Gastrocnemius medialis (tissue), 4 donors: ENCODE measurements around the gene BCDIN3D. TPM values are rescaled to one million over a fixed set of nuclear protein-coding genes. Genes with fewer than 3 reads are reported as not detected.

ENCODE experiments used
- ATAC-seq, 2 donors: fragments of 150-250 bp; one replicate each; pipeline ENCODE4 v1.9.1; 2016
- DNase-seq, 2 donors: peaks; one replicate each; pipeline ENCODE4 v3.0.0-alpha.2; 2019
- H3K27ac ChIP-seq, 4 donors: fragments of 200-600 bp; sonication (generic); 1 replicate in 1 of 4; 2 replicates in 3 of 4; pipeline ENCODE4 v1.5.1; 2016 to 2018; ENCODE audit warnings: mild to moderate bottlenecking in 2 of 4, moderate library complexity in 1 of 4
- H3K27me3 ChIP-seq, 3 donors: fragments of 200-600 bp; sonication (generic) in 2 of 3; 1 replicate in 1 of 3; 2 replicates in 2 of 3; pipeline versions ENCODE4 v1.5.1 to v1.6.0; 2016 to 2019; ENCODE audit warnings: mild to moderate bottlenecking in 1 of 3, moderate library complexity in 1 of 3
- H3K36me3 ChIP-seq, 2 donors: fragments of 200-600 bp; sonication (generic) in 1 of 2; one replicate each; pipeline ENCODE4 v1.5.1; 2017 to 2018
- H3K4me1 ChIP-seq, 2 donors: fragments of 200-600 bp; sonication (generic) in 1 of 2; one replicate each; pipeline ENCODE4 v1.5.1; 2016 to 2017; ENCODE audit warnings: mild to moderate bottlenecking in 2 of 2
- H3K4me3 ChIP-seq, 4 donors: fragments of 200-600 bp; sonication (generic) in 3 of 4; 1 replicate in 1 of 4; 2 replicates in 3 of 4; pipeline ENCODE4 v1.5.1; 2016 to 2019; ENCODE audit warnings: mild to moderate bottlenecking in 2 of 4
- H3K9me3 ChIP-seq, 3 donors: fragments of 200-600 bp; sonication (generic) in 2 of 3; 1 replicate in 1 of 3; 2 replicates in 2 of 3; pipeline ENCODE4 v1.5.1; 2016 to 2019
- POLR2A ChIP-seq, 2 donors: fragments of 450-650 bp; IDR thresholded peaks; one replicate each; pipeline ENCODE4 v1.6.1; 2017; ENCODE audit warnings: antibody characterized with exemption in 2 of 2, mild to moderate bottlenecking in 2 of 2, moderate library complexity in 2 of 2
- in situ Hi-C, 4 donors: fragments of 200-750 bp; cut with MboI; loops; one replicate each; pipeline versions ENCODE4 v1.15.0 to v1.8.0; 2017; ENCODE audit warnings: low sequenced_read_pairs in 4 of 4
- intact Hi-C: fragments of 100-400 bp; cut with DNase I; formaldehyde crosslinking; loops from one replicate; pipeline ENCODE4 v1.15.1; 2023; ENCODE audit warnings: low total_unique reads
- total RNA-seq, 4 donors: library from RNA; depleted of rRNA; stranded (reverse); fragments of >200 nt; gene quantifications; one replicate each; pipeline versions ENCODE4 v1.1.0 to v1.2.3, GENCODE V29; 2016
- TF ChIP-seq, protein P1 (sequence below), 5 experiments: fragments of 450-650 bp in 3 of 5; fragments of 200-600 bp in 2 of 5; sonication (generic) in 2 of 5; IDR thresholded peaks in 4 of 5; conservative IDR thresholded peaks in 1 of 5; 1 replicate in 4 of 5; 2 replicates in 1 of 5; pipeline ENCODE4 v1.5.1; 2016 to 2019; ENCODE audit warnings: antibody characterized with exemption in 5 of 5, mild to moderate bottlenecking in 3 of 5, moderate library complexity in 3 of 5

BCDIN3D gene
- total RNA-seq, 4 donors from 2014 or later: 1.2 to 2.7 (median 2.3) TPM

DNA sequence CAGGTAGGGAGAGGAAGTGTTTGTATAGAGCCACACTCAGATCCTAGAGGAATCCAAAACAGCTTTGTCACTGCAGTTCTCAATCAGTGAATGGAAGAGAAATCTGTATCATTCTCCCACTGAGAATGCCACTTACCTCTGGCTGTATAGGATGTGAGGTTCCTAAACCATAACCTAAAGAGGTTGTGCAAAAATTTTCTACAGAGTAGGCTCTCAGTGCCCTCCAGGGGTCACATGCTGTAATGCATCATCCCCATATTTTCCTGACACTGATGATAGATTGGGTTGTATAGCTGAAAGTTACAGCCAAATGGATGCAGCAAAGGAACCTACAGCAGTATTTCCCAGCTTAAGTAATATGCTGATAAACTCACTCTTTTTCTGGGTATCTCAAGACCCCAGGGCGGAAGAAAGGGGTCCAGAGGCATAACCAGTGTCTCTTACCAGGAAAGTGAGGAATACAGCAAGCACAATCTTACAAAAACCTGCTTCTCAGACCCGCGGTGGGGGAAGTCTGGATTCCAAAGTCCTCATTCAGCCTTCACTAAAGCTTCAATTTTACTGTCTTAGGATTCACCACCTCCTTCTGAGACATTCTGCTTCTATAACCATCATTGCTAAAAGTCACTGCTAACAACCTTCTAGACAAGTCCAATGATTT, 3.8 kb downstream of the BCDIN3D start:
- in situ Hi-C loops: loop anchor here (5.0 to 10.0 kb wide), 2 partner anchors 62 to 64 kb away; no protein-coding TSS in a partner anchor
- Histone ChIP-seq H3K27ac (no peak overlapping the region), H3K27me3 (no peaks in the 10 kb centered on the region), H3K4me1 (peaks cover 11 to 17% of the 10 kb centered on the region in 2 donors), H3K36me3 (peaks cover 0 to 4% of the 10 kb centered on the region in 2 donors), H3K4me3 (no peak overlapping the region), H3K9me3 (no peaks in the 10 kb centered on the region)
- ATAC-seq (peak in 1 of 2 donors; percentile 32), DNase-seq (no peak)
- TF ChIP-seq, protein P1, sequence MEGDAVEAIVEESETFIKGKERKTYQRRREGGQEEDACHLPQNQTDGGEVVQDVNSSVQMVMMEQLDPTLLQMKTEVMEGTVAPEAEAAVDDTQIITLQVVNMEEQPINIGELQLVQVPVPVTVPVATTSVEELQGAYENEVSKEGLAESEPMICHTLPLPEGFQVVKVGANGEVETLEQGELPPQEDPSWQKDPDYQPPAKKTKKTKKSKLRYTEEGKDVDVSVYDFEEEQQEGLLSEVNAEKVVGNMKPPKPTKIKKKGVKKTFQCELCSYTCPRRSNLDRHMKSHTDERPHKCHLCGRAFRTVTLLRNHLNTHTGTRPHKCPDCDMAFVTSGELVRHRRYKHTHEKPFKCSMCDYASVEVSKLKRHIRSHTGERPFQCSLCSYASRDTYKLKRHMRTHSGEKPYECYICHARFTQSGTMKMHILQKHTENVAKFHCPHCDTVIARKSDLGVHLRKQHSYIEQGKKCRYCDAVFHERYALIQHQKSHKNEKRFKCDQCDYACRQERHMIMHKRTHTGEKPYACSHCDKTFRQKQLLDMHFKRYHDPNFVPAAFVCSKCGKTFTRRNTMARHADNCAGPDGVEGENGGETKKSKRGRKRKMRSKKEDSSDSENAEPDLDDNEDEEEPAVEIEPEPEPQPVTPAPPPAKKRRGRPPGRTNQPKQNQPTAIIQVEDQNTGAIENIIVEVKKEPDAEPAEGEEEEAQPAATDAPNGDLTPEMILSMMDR (IDR thresholded peaks at IDR 0.05 in 4 of 5, conservative IDR thresholded peaks at IDR 0.05 in 1 of 5): peak; percentile 40 to 71 (median 65)
- no peak for TF ChIP-seq POLR2A (IDR thresholded peaks at IDR 0.05)
- intact Hi-C loops: loop anchor here (1.0 kb wide), 1 partner anchor 63 kb away; no protein-coding TSS in a partner anchor

DNA sequence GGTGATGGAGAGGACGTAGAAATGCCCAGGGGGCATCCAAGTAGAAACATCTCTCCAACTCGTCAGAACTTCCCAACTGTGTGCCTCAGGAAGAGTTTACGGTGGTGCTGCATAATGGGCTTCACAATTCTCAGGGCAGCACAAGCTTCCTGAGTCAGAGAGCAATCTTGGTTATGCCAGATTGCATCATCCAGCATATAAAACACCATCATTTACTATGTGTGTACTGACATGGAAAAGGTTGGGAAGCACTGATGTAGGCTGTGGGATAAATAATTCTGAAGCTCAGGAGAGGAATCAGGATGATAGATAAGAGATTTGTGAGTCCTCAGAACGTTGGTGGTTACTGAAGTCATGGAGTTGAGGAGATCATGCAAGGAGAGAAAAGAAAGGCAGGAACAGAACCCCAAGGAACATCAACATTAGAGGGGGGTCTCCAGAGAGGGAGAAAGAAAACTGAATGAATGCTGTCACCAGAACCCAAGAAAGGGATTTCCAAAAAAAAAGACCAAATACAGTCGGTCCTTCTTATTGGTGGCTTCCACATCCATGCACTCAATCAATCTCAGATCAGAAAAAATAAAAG, 10.0 kb downstream of the BCDIN3D start:
- in situ Hi-C loops (loop anchor here in 3 of 4 donors (10.0 kb wide), 1 partner anchor 58 kb away; no protein-coding TSS in a partner anchor), intact Hi-C loops (no loop called here)
- Histone ChIP-seq H3K27me3 (no peaks in the 10 kb centered on the region), H3K4me1 (peaks cover 6 to 8% of the 10 kb centered on the region in 2 donors), H3K9me3 (no peaks in the 10 kb centered on the region), H3K36me3 (no peaks in the 10 kb centered on the region), H3K27ac (no peak overlapping the region), H3K4me3 (no peak overlapping the region)
- no peak for TF ChIP-seq POLR2A (IDR thresholded peaks at IDR 0.05)
- TF ChIP-seq, protein P1 (IDR thresholded peaks at IDR 0.05 in 4 of 5, conservative IDR thresholded peaks at IDR 0.05 in 1 of 5): no peak
- ATAC-seq: no peak
- no peak for DNase-seq

DNA sequence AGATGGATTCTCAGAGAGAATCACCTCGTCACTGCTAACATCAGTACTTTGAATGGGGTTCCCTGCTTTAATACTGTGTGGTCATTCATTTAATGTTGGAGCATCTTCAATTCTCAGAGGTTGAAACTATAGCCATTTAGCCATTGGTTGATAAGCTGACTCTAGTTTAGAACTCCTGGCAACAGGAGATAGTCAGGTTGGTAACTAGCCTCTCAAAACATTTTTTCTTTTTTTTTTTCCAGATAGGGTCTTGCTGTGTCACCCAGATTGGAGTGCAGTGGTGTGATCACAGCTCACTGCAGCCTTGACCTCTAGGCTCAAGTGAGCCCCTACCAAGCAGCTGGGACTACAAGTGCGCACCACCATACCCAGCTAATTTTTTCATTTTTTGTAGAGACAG, 11.2 kb downstream of the BCDIN3D start:
- no peaks in the 10 kb centered on the region for H3K27me3 ChIP-seq
- peaks cover 16 to 17% of the 10 kb centered on the region in 2 donors for H3K4me1 ChIP-seq
- no peak overlapping the region for H3K27ac ChIP-seq
- H3K36me3 ChIP-seq: no peaks in the 10 kb centered on the region
- no peaks in the 10 kb centered on the region for H3K9me3 ChIP-seq
- H3K4me3 ChIP-seq: no peak overlapping the region
- DNase-seq: no peak
- ATAC-seq: no peak
- intact Hi-C loops (no loop called here), in situ Hi-C loops (loop anchor here in 3 of 4 donors (10.0 kb wide), 1 partner anchor 57 kb away; no protein-coding TSS in a partner anchor)
- TF ChIP-seq, protein P1 (IDR thresholded peaks at IDR 0.05 in 4 of 5, conservative IDR thresholded peaks at IDR 0.05 in 1 of 5): no peak
- TF ChIP-seq POLR2A (IDR thresholded peaks at IDR 0.05): no peak

DNA sequence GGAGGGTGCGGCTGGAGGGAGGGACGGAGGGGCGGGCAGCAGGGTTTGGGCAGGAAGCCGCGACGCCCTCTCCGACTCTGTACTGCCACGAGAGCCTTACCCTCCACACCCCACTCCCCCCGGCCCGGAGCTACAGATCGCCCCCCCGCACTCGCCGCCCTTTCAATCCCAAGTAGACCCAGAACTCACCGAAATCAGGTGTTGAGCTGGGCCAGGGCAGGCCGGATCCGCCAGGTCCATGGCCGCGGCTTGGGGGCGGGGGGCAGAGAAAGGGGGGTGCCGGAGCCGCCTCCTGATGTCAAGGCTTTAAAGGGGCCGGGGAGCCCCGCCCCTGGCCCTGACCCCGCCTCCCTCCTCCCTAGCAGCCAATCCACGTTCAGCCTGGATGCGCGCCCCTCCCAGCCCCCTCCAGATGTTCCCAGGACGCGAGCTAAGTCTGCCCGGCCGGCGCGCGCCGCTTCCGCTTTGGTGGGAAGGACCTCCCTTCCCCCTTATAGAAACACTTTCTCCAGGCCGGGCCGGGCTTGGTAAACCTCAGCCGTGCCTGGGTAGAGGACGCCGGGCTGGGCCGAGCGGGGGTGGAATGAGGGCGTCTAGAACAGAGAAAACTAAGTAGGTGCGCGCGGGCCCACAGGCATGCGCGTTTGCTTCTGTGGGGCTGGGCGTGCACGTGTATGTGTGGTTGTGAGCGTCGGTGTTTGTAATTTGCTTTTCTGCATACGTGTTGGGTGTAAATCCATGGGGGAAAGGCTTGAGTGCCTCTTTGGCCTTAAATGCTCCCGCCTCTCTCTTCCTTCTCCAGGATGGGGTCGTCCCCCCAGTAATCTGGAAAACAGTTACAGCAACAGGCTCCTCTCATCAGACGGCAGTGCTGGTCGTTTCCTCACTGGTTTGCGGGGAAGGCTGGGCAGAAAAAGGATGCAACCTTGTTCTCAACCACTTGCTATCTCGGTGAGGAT, 14.5 kb downstream of the BCDIN3D start, which contains the start of gene NCKAP5L:
Gene NCKAP5L, minus strand, starts transcription at position 281 of the 959 bp plus-strand sequence. CDS start 24,369 bp downstream, outside the sequence.
- Histone ChIP-seq H3K27ac (peak within 1 kb of the TSS; percentile 90 to 96 (median 94)), H3K9me3 (no peaks in the 10 kb centered on the region), H3K4me1 (peaks cover 41 to 50% of the 10 kb centered on the region in 2 donors), H3K27me3 (no peaks in the 10 kb centered on the region), H3K4me3 (peak within 1 kb of the TSS; percentile 72 to 98 (median 88)), H3K36me3 (no peaks in the 10 kb centered on the region)
- in situ Hi-C loops (no loop called here), intact Hi-C loops (loop anchor here (1.0 to 5.0 kb wide), 3 partner anchors 15 to 86 kb away; partner anchors contain the start of genes BCDIN3D and TMBIM6)
- DNase-seq (peak; percentile 94), ATAC-seq (peak; percentile 90 to 92)
- TF ChIP-seq POLR2A (IDR thresholded peaks at IDR 0.05): peak; percentile 62 to 79
- TF ChIP-seq, protein P1 (IDR thresholded peaks at IDR 0.05 in 4 of 5, conservative IDR thresholded peaks at IDR 0.05 in 1 of 5): no peak
